ENCODE measurements around the gene ZNF146.
"Not testable (repeated sequence)": the region's sequence is repeated elsewhere in the genome, so short reads cannot be mapped to it uniquely, and the experiment has no call there.

The ZNF146 gene

DNA sequence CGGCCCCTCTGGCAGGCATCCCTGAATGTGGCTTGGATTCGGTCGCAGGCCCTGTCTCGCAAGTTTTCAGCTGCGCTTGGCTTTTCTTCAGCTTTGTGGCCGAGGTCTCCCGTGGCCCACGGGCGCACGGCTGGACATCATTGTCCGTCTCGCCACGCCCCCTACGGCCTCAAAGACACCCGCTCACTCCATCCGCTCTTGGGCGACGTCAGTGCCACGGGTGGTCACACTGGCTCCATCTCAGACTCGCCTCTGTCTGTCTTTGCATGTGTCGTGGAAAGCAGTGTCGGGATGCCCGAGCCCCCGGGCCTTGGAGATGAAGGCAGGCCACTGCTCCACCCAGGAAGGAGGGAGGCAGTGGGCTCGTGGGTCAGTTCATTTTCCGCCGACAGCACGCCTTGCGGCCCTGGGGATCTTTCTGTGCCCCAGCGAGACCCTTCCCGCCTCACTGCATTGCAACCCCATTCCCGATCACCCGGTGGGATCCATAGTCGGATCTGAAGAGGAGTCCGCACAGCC lies 51.0 kb downstream of the ZNF146 start:
- TF ChIP-seq, protein P1, sequence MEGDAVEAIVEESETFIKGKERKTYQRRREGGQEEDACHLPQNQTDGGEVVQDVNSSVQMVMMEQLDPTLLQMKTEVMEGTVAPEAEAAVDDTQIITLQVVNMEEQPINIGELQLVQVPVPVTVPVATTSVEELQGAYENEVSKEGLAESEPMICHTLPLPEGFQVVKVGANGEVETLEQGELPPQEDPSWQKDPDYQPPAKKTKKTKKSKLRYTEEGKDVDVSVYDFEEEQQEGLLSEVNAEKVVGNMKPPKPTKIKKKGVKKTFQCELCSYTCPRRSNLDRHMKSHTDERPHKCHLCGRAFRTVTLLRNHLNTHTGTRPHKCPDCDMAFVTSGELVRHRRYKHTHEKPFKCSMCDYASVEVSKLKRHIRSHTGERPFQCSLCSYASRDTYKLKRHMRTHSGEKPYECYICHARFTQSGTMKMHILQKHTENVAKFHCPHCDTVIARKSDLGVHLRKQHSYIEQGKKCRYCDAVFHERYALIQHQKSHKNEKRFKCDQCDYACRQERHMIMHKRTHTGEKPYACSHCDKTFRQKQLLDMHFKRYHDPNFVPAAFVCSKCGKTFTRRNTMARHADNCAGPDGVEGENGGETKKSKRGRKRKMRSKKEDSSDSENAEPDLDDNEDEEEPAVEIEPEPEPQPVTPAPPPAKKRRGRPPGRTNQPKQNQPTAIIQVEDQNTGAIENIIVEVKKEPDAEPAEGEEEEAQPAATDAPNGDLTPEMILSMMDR (IDR thresholded peaks at IDR 0.05; ENCODE audit: insufficient read depth, low read depth, low read length, missing control alignments): no peak
- DNase-seq (ENCODE audit: low read depth): no peak
- no peak overlapping the region for H3K4me3 ChIP-seq (ENCODE audit: low read length)

DNA sequence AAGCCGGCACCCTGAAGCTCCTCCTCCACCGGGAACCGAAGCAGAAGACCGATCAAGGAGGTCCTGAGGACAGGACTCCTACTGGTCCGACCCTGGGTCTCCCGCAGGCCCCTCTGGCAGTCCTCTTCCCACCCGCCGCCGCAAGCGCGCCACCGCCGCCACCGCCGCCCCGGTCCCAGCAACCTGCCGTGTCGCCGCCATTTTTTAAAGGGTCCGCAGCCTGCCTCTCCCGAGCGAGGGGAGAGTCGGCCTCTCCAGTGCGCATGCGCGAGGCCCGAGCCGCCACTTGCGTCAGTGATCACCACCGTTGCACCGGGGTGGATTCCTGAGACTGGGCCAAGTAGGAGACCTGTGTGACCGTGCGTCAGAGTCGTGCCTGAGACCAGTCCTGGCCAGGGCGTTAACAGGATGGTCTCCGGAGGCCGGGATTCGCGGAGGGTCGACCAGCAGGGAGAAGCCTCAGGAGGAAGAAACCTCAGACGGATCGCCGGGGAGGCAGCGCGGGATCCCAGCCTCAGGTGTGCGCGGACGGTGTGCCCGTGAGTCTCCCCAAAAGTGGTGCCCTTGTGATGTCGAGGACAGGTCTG lies 51.6 kb downstream of the ZNF146 start:
- TF ChIP-seq, protein P1 (IDR thresholded peaks at IDR 0.05; ENCODE audit: insufficient read depth, low read depth, low read length, missing control alignments): no peak
- H3K4me3 ChIP-seq (ENCODE audit: low read length): no peak overlapping the region
- DNase-seq (ENCODE audit: low read depth): no peak

DNA sequence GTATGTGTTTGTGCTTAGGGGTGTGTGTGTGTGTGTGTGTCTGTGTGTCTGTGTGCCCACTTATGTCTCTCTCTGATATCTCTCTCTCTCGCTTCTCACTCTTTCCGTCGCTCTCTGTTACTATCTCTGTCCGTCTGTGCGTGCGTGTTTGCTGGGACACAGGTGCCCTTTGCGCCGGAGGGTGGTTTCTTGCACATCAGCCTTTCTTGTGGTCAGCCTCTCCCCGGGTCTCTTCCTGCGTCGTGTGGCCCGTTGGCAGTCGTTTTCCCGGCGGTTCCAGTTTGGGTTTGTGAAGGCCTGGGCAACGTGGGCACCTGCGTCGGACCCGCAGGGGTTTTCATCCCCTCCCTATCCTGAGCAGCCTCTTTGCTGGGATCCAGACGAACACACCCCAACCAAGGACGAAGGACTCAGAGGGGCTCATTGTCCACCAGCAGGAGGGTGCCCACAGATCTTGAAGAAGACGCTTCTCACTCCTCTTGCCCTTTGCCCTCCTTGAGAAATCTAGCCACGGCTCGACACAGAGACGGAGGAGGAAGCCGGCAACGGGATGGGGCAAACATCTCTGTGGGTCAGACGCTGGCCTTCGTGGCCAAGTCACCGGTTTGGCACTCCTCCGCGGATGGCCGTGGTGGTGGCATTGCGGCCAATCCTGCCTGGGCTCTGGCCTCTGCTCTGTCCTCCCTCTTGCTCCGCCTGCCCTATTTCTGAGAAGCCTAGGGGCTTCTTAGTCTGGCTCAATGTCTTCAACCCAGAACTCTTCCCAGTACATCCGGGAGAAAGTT lies 52.3 kb downstream of the ZNF146 start:
- no peak for DNase-seq (ENCODE audit: low read depth)
- TF ChIP-seq, protein P1 (IDR thresholded peaks at IDR 0.05; ENCODE audit: insufficient read depth, low read depth, low read length, missing control alignments): no peak
- H3K4me3 ChIP-seq (ENCODE audit: low read length): no peak overlapping the region

DNA sequence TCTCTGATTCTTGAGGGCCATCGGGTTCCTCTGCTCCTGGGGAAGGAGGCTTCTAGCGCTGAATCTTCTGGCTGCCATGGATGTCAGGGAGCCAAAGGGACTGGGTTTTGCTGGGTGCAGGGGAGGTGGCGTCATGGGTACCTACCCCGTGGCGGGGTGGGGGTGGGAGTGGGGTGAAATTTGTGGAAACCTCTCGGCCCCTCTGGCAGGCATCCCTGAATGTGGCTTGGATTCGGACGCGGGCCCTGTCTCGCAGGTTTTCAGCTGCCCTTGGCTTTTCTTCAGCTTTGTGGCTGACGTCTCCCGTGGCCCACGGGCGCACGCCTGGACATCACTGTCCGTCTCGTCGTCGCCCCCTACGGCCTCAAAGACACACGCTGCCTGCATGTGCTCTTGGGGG lies 53.2 kb downstream of the ZNF146 start:
- not testable (repeated sequence) for H3K4me3 ChIP-seq (ENCODE audit: low read length); DNase-seq (ENCODE audit: low read depth)

DNA sequence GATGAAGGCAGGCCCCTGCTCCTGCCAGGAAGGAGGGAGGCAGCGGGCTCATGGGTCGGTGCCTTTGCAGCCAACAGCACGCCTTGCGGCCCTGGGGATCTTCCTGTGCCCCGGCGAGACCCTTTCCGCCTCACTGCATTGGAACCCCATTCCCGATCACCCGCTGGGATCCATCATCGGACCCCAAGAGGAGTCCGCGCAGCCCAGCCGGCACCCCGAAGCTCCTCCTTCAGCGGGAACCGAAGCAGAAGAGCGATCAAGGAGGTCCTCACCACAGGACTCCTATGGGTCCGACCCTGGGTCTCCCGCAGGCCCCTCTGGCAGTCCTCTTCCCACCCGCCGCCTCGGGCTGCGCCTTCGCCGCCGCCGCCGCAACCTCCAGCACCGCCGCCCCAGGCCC lies 53.7 kb downstream of the ZNF146 start:
- not testable (repeated sequence) for DNase-seq (ENCODE audit: low read depth); H3K4me3 ChIP-seq (ENCODE audit: low read length)

DNA sequence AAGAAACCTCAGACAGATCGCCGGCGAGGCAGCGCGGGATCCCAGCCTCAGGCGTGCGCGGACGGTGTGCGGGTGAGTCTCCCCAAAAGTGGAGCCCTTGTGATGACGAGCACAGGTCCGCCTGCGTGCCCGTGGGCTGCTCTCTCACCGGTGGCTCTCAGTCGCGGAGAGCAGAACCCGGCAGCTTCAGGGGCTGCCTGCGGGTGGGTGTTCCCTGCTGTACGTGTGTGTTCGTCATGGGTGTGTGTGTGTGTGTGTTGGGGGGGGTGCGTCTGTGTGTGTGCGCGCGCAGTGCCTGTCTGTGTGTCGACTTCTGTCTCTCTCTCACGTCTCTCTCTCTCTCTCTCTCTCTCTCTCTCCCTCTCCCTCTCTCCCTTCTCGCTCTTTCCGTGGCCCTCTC lies 54.4 kb downstream of the ZNF146 start:
- H3K4me3 ChIP-seq (ENCODE audit: low read length); DNase-seq (ENCODE audit: low read depth): not testable (repeated sequence)

Data from epithelial cell of esophagus (primary cell).